Mononuclear cell (primary cell): ENCODE data around the gene UBAP2L. TPM values are rescaled to one million over a fixed set of nuclear protein-coding genes. Genes with fewer than 3 reads are reported as not detected.
"Not testable (repeated sequence)": the region's sequence is repeated elsewhere in the genome, so short reads cannot be mapped to it uniquely, and the experiment has no call there.

Source experiments
- H3K27me3 ChIP-seq: 2 replicates; pipeline ENCODE4 v1.6.0; 2011; ENCODE audit warnings: low read length, control low read depth; ENCODE audit not compliant: insufficient read depth
- H3K4me1 ChIP-seq: 2 replicates; pipeline ENCODE4 v1.5.1; 2011; ENCODE audit warnings: mild to moderate bottlenecking, low read length, control low read depth; ENCODE audit not compliant: insufficient read depth
- H3K4me3 ChIP-seq: 2 replicates; pipeline ENCODE4 v1.5.1; 2011; ENCODE audit warnings: mild to moderate bottlenecking, low read length, moderate library complexity
- H3K9me3 ChIP-seq: 2 replicates; pipeline ENCODE4 v1.5.1; 2011; ENCODE audit warnings: low read depth, mild to moderate bottlenecking, control low read depth, low read length
- total RNA-seq: library from RNA; depleted of rRNA; stranded (reverse); fragments of >200 nt; gene quantifications from one replicate; pipeline ENCODE4 v1.2.3, GENCODE V29; 2012

UBAP2L gene
- total RNA-seq, 1 donor: 109 TPM

DNA sequence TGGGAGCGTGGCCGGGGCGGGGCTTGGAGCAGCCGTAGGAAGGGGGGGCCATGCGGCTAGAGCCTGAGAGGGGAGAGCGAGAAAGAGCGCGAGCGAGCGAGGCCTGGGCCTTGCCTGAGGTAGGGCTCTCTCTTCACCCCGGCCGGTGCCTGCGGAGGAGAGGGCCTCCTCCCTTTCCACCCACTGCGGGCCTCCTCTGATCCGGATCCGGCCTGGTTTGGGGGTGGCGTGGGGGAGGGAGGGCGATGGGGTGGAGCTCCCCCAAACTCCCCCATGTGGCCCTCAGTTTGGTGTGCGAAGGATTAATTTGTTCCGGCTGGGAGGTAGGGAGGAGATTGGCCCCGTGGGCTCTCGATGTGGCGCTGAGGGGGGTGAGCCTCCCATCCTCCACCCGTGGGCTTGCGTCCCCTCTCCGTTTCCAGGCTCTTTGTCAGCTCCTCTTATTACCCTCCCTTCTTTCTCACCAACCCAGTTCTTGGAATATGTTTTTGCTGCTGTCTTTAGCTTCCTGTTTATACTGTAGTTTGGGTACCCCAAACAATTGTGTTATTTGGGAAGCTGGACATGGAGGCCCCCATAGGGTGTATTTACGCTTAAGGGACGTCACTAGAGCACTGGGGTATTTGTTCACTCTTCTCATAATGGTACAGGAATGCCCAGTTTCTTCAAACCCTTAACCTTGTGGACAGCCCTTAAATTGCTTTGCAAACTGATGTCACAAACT lies 685 bp downstream of the UBAP2L start:
- Histone ChIP-seq H3K4me3 (peak overlapping the region; percentile 98), H3K4me1 (peaks cover 51% of the 10 kb centered on the region), H3K27me3 (no peaks in the 10 kb centered on the region), H3K9me3 (no peaks in the 10 kb centered on the region)

DNA sequence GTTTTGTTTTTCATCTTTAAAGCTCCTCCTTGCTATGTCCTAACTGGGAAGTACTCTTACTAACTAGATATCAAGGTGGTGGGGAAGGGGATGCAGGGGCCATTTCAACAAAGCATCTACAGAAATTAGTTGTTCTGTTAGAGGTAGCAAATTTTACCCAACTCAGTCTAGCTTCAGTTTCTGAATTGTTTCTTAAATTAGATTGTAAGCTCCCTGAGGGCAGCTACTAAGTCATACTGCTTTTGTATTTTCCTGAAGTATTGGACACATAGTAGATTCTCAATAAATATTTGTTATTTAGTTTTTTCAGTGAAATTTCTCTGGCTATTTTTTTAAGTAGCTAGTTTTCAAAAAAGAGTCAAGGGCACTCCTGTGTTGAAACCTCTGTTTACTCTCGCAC lies 1.8 kb downstream of the UBAP2L start:
- Histone ChIP-seq H3K9me3 (no peaks in the 10 kb centered on the region), H3K27me3 (no peaks in the 10 kb centered on the region), H3K4me3 (no peak overlapping the region), H3K4me1 (peaks cover 49% of the 10 kb centered on the region)

DNA sequence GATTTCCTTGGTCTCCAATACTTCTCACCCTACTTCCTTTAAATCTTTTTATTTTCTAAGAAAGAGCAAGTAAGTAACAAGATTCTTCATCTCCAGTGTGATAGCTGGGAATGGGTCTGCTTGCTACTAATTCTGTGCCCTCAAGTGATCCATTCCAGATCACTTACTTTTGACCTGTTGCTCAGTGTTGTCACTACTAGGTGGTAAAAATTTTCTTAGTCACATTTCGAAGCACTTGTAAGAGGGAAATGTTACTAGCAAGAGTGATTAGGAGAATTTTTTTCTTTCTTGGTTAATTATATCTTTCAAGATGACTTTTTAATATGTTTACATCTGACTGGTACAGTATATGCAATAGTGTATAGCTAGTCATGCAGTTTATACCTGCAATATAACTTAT lies 2.2 kb downstream of the UBAP2L start:
- Histone ChIP-seq H3K27me3 (no peaks in the 10 kb centered on the region), H3K4me1 (peaks cover 45% of the 10 kb centered on the region), H3K9me3 (no peaks in the 10 kb centered on the region), H3K4me3 (no peak overlapping the region)

DNA sequence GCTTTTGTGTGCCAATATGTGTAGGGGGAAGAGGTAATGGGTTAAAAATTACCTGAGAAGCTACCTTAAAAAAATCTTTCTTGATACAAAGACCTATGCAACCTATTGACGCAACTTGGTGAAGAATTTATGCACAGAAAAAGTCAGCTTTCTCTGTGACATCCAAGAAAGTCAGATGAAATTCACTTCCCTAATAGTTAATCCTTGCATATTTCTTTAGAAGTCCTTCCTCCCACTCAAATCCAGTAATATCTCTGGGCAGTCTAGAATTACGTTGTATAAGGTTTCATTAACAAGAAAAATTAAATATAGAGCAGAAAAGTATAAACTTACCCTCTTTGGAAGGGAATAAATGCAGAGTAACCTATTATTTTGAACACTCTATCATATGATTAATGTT lies 2.9 kb downstream of the UBAP2L start:
- H3K4me1 ChIP-seq: peaks cover 38% of the 10 kb centered on the region
- no peaks in the 10 kb centered on the region for H3K9me3 ChIP-seq
- no peak overlapping the region for H3K4me3 ChIP-seq
- H3K27me3 ChIP-seq: no peaks in the 10 kb centered on the region

DNA sequence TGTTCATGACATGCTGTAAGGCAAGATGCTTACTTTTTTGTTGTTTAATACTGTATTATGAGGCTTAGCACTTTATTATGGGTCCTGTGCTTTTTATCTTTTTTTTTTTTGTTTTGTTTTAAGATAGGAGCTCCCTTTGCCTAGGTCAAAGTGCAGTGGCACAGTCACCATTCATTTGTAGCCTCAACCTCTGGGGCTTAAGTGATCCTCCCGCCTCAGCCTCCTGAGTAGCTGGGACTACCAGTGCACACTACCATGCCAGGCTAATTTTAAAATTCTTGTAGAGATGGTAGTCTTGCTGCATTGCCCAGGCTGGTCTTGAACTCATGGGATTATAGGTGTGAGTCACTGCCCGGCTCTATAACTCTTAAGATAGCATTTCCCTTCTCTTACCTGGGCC lies 4.6 kb downstream of the UBAP2L start:
- Histone ChIP-seq H3K9me3 (no peaks in the 10 kb centered on the region), H3K27me3 (no peaks in the 10 kb centered on the region), H3K4me3 (no peak overlapping the region), H3K4me1 (peaks cover 24% of the 10 kb centered on the region)

DNA sequence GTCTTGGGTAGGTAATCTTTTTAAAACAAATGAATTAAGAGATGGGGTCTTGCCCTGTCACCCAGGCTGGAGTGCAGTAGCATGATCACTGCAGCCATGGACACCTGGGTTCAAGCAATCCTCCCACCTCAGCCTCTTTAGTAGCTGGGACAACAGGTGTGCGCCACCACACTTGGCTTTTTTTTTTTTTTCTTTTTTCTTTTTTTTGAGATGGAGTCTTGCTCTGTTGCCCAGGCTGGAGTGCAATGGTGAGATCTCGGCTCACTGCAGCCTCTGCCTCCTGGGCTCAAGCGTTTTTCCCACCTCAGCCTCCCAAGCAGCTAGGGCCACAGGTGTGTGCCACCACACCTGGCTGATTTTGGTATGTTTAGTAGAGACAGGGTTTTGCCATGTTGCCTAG lies 10.4 kb downstream of the UBAP2L start:
- H3K4me1 ChIP-seq, H3K27me3 ChIP-seq, H3K9me3 ChIP-seq, H3K4me3 ChIP-seq: not testable (repeated sequence)

DNA sequence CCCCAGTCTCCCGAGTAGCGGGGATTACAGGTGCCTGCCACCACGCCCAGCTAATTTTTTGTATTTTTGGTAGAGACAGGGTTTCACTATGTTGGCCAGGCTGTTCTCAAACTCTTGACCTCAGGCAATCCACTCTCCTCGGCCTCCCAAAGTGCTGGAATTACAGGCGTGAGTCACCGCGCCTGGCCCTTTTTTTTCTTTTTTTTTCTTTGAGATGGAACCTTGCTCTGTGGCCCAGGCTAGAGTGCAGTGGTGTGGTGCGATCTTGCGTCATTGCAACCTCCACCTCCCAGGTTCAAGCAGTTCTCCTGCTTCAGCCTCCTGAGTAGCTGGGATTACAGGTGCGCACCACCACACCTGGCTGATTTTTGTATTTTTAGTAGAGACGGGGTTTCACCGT lies 12.4 kb downstream of the UBAP2L start:
- H3K4me1 ChIP-seq, H3K27me3 ChIP-seq, H3K9me3 ChIP-seq, H3K4me3 ChIP-seq: not testable (repeated sequence)

DNA sequence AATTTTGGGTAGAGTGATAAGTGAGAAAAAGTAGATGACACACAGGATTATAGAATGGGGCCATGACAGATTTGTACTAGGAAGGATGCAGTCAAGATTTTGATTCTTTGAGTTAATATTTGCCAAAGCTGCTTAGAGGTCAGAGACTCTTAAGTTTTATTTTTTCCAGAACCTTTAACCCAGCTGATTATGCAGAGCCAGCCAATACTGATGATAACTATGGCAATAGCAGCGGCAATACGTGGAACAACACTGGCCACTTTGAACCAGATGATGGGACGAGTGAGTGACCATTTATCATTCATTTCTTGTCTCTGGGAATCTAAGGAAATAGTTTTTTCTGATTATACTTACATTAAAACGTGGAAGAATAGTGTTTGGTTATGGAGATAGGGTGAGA lies 16.1 kb downstream of the UBAP2L start:
- Histone ChIP-seq H3K27me3 (no peaks in the 10 kb centered on the region), H3K4me3 (no peak overlapping the region), H3K9me3 (no peaks in the 10 kb centered on the region), H3K4me1 (no peaks in the 10 kb centered on the region)

DNA sequence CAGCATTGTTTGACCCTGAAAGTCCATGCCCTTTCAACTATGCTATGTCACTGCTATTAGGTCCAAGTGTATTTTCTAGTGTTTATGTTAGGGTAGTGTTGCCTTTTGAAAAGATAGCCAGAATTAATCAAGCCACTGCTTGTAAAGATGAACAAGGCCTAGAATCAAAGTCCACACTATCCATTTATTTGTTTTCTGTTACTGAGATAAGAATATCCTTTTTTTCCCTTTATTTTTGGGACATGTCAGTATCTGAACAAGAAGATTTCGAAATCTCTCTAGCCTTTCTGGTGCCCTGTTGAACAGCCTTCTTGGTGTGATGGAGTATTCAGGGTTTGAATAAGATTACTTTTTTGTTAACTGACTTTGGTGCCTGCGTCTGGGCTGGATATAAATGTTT lies 16.7 kb downstream of the UBAP2L start:
- no peaks in the 10 kb centered on the region for H3K9me3 ChIP-seq
- no peaks in the 10 kb centered on the region for H3K4me1 ChIP-seq
- no peaks in the 10 kb centered on the region for H3K27me3 ChIP-seq
- no peak overlapping the region for H3K4me3 ChIP-seq

DNA sequence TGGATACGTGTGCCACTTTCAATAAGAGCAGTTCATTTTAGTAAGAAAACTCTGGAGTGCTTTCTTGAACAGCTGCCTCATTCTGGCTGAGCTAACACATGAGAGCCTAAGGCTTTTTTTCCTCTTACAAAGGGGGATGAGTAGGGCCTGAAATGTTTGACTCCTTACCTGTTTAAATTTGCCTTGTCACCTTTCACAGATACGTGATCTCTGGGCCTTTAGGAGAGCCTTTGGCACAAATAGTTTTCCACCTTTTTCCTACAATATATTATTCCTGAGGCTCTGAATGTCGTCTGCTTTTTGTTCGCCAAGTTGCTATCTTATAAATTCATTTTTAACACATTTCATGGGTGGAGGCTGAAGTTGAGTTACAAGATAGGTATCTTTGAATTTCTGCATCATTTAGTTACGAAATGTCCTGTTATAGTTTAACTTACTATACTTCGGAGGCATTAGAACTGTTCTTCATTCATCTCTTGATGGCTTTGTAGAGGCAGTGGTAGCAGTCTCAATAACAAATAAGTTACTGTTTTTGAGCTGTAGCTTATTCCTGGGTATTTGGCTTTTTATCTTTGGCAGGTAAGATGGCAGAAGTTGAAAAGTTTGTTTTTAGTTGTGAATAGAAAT lies 17.2 kb downstream of the UBAP2L start:
- Histone ChIP-seq H3K4me3 (no peak overlapping the region), H3K9me3 (no peaks in the 10 kb centered on the region), H3K27me3 (no peaks in the 10 kb centered on the region), H3K4me1 (no peaks in the 10 kb centered on the region)

DNA sequence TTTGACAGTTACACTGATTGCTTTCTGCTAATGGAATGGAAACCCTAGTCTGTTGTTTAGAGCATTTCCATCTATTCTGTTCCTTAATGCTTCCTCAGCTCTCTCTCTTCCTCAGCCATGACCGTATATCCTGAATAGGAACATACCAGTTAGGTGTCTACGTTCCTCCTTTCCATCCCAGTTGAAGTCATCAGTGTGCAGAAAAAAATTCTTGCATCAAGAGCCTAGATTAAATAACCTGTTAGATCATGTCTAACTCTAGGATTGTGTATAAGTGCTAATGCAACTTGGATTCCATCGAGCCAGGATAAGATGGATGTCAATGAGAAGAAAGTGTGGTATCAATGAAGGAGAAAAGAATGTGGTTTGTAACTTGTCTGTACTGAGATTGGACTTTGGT lies 18.7 kb downstream of the UBAP2L start:
- Histone ChIP-seq H3K4me3 (no peak overlapping the region), H3K9me3 (no peaks in the 10 kb centered on the region), H3K4me1 (no peaks in the 10 kb centered on the region), H3K27me3 (no peaks in the 10 kb centered on the region)

DNA sequence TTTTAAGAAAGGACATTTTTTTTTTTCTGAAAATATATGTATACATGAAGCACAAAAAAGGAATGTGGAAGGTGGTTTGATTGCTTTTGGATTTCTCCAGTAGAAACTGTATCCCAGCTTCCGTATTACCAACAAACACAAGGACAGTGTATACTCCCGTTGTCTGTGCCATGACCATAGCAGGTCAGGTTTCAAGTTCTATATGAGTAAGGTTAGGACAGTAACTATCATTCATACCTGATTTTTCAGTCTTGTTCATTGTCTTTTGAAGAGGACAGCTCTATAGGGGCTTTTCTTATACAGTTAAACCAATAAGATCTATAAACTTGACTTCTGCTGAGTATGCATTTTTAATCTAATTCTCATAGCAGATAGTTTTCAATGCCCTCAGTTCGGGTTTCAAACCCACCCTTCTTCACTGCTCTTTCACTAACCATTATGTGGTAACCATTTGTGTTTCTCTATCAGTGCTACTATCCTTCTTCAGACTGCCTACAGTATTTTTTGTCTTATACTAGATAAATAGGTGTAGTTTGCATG lies 19.6 kb downstream of the UBAP2L start:
- Histone ChIP-seq H3K4me1 (no peaks in the 10 kb centered on the region), H3K27me3 (no peaks in the 10 kb centered on the region)

DNA sequence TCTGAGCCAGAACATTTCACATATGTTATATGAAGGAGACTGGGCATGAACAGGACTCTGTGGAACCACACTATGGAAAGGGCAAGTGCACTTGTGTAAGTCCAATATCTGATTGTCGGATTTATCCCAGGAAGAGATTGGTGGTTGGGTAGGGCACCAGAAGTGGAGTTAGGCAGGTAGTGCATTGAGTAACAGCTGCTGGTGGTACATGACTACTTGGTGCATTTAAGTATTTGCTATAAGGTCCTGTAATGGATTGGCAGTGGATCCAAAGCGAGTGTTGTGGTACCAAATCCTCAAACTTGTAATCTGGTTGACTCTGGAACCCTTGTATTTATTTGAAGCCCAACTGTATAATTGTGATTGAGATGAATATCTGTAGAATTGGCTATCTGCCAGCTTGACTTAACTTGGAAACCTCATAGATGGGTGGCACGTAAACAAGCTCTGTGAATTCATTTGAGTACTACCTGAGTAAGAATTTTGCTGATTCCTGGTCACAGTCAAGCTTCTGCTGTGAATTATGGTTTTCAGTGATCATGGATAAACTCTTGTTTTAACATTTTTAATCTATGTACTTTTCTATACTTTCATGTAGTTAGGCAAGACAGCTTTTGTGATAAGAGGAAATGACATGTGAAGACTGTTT lies 21.1 kb downstream of the UBAP2L start:
- Histone ChIP-seq H3K4me3 (no peak overlapping the region), H3K9me3 (no peaks in the 10 kb centered on the region), H3K27me3 (no peaks in the 10 kb centered on the region), H3K4me1 (no peaks in the 10 kb centered on the region)

More for the DNA sequence above, 19.6 kb downstream of the UBAP2L start:
- Histone ChIP-seq H3K9me3 (no peaks in the 10 kb centered on the region), H3K4me3 (no peak overlapping the region)

DNA sequence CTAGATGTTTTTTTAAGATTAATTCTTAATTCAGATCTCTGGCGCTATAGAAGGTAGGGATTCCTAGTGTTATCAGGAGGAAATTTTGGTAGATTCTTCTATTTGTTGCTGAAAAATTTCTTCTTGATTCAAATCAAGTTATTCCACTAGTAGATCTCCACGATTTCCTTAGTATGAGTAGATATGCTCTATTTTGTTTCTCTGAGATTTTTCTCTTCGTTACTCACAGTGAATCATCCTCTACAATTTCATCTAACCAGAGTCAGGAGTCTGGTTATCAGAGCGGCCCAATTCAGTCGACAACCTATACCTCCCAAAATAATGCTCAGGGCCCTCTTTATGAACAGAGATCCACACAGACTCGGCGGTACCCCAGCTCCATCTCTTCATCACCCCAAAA lies 32.9 kb downstream of the UBAP2L start:
- Histone ChIP-seq H3K4me3 (no peak overlapping the region), H3K4me1 (no peaks in the 10 kb centered on the region), H3K27me3 (no peaks in the 10 kb centered on the region), H3K9me3 (no peaks in the 10 kb centered on the region)

DNA sequence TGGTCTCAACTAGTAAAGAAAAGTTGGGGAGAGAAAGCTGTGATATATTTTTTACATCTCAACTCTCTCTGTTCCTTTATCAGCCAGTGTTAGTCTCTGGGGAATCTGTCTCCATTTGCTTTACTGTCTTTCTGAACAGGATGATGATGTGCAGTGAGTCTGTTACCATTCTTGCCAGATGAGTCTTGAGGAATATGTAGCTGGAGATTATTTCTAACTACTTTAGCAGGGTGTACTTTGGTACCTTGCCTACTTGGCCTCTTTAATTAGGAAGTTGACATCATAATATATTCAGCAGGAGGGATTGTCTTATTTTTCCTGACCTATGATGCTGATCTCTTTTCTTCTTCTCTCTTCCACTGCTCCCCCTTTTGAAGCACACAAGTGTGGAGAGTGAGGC lies 35.9 kb downstream of the UBAP2L start:
- Histone ChIP-seq H3K4me1 (no peaks in the 10 kb centered on the region), H3K9me3 (no peaks in the 10 kb centered on the region), H3K27me3 (no peaks in the 10 kb centered on the region), H3K4me3 (no peak overlapping the region)
